ENCODE results near the gene KLHL29. TPM values are rescaled to one million over a fixed set of nuclear protein-coding genes. Genes with fewer than 3 reads are reported as not detected.

KLHL29 gene
- total RNA-seq, 2 donors from 2014 or later = 2.0 to 4.2 TPM

DNA sequence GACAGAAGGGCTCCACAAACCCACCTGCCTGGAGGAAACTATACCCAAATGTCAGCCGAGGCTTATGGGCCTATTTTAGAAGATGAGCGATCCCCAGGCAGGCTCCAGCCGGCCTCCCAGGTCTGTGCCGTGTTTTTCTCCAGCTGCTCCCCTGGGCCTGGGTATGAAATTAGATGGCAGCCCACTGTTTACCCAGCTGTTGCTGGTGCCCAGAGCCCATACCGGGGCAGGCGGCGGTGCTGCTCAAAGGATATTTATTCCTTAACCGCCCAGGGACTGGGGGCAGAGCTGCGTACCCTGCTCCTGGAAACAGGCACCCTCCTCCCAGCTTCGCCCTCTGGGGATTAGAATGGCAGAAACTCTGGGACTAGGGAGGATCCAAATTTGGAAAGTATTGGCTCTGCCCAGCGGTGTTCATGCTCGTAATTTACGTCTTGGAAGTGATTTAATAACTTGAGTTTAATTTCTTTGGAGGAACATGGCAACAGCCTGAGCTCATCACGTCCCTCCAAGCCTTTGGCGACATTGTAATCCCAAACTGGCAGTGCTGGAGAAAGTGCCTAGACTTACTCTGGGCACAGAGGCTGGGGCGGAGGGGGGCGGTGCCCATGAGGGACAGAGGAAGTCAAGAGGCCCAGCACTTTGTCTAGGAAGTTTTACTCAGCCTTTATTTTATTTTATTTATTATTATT, 199.2 kb downstream of the KLHL29 start:
- peaks cover 0 to 6% of the 10 kb centered on the region in 2 donors for H3K4me1 ChIP-seq
- H3K4me3 ChIP-seq = no peak overlapping the region
- no peaks in the 10 kb centered on the region for H3K27me3 ChIP-seq
- TF ChIP-seq, protein P1, sequence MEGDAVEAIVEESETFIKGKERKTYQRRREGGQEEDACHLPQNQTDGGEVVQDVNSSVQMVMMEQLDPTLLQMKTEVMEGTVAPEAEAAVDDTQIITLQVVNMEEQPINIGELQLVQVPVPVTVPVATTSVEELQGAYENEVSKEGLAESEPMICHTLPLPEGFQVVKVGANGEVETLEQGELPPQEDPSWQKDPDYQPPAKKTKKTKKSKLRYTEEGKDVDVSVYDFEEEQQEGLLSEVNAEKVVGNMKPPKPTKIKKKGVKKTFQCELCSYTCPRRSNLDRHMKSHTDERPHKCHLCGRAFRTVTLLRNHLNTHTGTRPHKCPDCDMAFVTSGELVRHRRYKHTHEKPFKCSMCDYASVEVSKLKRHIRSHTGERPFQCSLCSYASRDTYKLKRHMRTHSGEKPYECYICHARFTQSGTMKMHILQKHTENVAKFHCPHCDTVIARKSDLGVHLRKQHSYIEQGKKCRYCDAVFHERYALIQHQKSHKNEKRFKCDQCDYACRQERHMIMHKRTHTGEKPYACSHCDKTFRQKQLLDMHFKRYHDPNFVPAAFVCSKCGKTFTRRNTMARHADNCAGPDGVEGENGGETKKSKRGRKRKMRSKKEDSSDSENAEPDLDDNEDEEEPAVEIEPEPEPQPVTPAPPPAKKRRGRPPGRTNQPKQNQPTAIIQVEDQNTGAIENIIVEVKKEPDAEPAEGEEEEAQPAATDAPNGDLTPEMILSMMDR (IDR thresholded peaks at IDR 0.05) = no peak
- no peaks in the 10 kb centered on the region for H3K36me3 ChIP-seq
- H3K9me3 ChIP-seq = no peaks in the 10 kb centered on the region
- DNase-seq (ENCODE audit: low spot score) = no peak
- no peak overlapping the region for H3K27ac ChIP-seq

DNA sequence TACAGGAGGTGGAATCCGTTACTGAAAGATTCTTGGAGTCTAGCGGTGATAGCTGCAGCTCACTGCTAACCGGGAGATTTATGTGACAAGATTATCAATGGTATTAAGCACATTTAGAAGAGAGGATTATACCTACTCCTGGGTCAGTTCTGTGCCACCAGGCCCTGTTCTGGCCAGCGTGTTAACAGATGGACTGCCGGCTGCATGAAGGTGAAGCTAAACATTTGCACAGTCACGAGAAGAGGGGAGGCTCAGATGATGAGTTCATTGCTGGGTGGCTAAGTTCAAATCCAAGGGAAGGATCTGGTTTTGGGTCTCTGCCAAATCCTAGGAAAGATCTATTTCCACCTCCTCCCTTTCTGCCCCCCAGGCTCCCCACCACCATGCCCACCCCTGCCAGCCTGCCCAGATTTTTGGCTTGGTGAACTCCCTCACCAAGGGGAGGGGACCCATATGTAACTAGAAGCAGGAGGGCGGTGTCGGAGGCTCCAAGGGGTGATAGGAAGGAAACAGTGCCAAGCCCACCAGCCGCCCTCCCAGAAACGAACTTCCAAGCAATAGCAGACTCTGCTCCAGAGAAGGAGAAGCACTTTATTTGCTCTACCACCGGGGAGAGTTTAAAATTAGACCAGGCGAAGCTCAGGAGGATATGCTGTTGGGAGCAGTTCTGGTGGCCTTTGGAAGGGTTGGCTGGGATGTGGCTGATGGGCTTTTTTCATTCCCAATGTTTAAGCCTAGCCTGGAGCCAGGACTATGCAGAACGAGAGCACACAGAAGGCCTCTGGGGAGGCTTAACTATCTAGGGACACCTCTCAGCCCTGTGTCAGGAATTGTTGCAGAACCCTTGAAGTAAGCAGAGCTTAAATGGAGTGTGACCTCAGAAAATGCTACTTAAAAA, 200.5 kb downstream of the KLHL29 start:
- H3K4me1 ChIP-seq = peaks cover 0 to 20% of the 10 kb centered on the region in 2 donors
- H3K36me3 ChIP-seq = no peaks in the 10 kb centered on the region
- H3K4me3 ChIP-seq = no peak overlapping the region
- H3K27ac ChIP-seq = no peak overlapping the region
- TF ChIP-seq, protein P1 (IDR thresholded peaks at IDR 0.05) = no peak
- H3K27me3 ChIP-seq = no peaks in the 10 kb centered on the region
- no peaks in the 10 kb centered on the region for H3K9me3 ChIP-seq
- DNase-seq (ENCODE audit: low spot score) = no peak

DNA sequence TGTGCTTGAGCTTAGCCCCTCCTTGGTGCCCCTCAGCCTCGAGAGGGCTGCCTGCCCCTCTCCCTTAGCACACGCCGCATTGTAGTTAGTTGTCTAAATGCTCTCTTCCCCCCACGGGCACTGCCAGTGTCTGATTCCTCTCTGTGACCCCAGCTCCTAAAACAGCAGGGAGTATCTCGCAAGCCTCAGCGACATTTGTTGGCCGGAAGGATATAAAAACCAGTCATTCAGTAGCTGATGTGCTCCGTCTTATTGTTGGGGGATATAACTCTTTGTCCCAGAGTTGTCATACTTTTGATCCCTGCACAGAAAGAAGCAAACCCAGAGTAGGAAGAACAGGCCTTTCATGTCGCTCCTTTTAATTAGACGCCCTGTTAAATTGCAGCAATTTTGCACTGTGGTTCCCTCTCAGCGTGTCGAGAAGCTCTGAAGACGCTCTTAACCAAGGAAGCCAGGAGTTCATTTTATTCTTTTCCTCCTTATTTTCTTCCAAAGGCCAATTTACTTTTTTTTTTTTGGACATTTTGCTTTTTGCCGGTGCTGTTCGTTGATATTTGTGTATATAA, 201.8 kb downstream of the KLHL29 start:
- Histone ChIP-seq H3K36me3 (no peaks in the 10 kb centered on the region), H3K4me1 (peaks cover 0 to 31% of the 10 kb centered on the region in 2 donors), H3K9me3 (no peaks in the 10 kb centered on the region), H3K27me3 (no peaks in the 10 kb centered on the region), H3K4me3 (no peak overlapping the region), H3K27ac (no peak overlapping the region)
- TF ChIP-seq, protein P1 (IDR thresholded peaks at IDR 0.05) = no peak
- no peak for DNase-seq (ENCODE audit: low spot score)

DNA sequence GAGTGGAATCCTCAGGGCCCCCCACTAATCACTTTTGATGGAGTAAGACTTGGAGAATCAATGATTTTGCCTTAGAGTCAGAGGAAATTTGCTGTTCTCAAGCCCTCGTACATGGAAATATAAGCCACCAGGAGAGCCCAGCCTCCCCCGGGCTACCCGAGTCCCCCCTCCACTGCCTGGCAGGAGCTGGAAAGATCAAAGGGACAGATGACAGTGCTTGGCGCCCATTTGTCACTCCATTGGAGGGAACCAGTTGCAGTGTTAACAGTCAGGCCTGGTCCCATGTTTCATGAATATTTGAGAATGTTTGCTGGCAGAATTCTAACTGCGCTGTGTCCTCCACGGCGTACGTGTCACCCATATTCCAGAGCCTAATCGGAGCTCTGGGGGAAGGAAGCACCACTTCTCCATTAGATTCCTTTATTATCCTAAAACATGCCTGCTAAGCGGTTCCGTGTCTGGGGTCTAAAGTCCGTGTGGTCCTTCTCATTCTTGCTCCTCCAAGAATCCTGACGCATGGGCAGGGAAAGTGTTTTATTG, 202.4 kb downstream of the KLHL29 start:
- H3K4me1 ChIP-seq = peaks cover 0 to 36% of the 10 kb centered on the region in 2 donors
- H3K27me3 ChIP-seq = no peaks in the 10 kb centered on the region
- no peak for DNase-seq (ENCODE audit: low spot score)
- no peak overlapping the region for H3K27ac ChIP-seq
- no peaks in the 10 kb centered on the region for H3K36me3 ChIP-seq
- H3K4me3 ChIP-seq = no peak overlapping the region
- TF ChIP-seq, protein P1 (IDR thresholded peaks at IDR 0.05) = no peak
- H3K9me3 ChIP-seq = no peaks in the 10 kb centered on the region

DNA sequence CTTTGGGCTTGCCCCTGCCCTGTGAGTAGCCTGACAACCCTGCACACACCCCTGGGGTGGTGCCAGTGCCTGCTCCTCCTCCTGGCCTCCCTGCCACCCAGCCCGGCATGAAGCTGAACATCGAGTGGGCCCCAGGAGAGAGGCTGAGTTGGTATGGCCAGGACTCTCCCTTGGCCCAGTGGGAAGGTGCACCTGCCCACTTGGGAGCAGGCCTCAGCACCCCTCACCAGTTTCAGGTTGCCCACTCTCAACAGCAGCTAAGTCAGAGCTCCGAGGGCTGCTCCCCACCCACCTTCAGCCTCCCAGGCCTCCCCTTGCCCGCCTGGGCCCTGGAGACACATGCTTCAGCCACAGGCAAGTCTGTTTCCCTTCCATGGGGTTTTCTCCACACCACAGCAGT, 203.1 kb downstream of the KLHL29 start:
- H3K27ac ChIP-seq = no peak overlapping the region
- peaks cover 0 to 40% of the 10 kb centered on the region in 2 donors for H3K4me1 ChIP-seq
- no peaks in the 10 kb centered on the region for H3K9me3 ChIP-seq
- TF ChIP-seq, protein P1 (IDR thresholded peaks at IDR 0.05) = no peak
- no peak overlapping the region for H3K4me3 ChIP-seq
- H3K36me3 ChIP-seq = no peaks in the 10 kb centered on the region
- no peak for DNase-seq (ENCODE audit: low spot score)
- no peaks in the 10 kb centered on the region for H3K27me3 ChIP-seq
